ENCODE data around the gene ARFGAP3. TPM values are rescaled to one million over a fixed set of nuclear protein-coding genes. Genes with fewer than 3 reads are reported as not detected.

The ARFGAP3 gene
- total RNA-seq, 1 experiment from 2014 or later, result 15.0 TPM

- Mint-ChIP-seq H3K36me3 (ENCODE audit: insufficient read depth in 1 of 3, low read depth in 3 of 3) (peaks cover 7 to 48% (median 44%) of the 10 kb centered on the region in 3 experiments; a peak in 6 of 7 replicates), H3K4me3 (no peak overlapping the region), H3K9me3 (no peaks in the 10 kb centered on the region), H3K27me3 (ENCODE audit: low read depth) (no peaks in the 10 kb centered on the region), H3K27ac (peak overlapping the region in 1 of 3 experiments; percentile 64; a peak in 1 of 7 replicates), H3K4me1 (peaks cover 3 to 7% of the 10 kb centered on the region in 2 experiments; a peak in 2 of 4 replicates)
- Histone ChIP-seq H3K14ac (ENCODE audit: insufficient read depth, low read length) (no peak overlapping the region), H3K27ac (ENCODE audit: insufficient read length, low read depth, low read length) (no peak overlapping the region), H3T11ph (ENCODE audit: low read length) (no peak overlapping the region), H3K27me3 (ENCODE audit: insufficient read depth, low read length) (no peaks in the 10 kb centered on the region), H2AK5ac (ENCODE audit: insufficient read length, low read length) (no peak overlapping the region), H3K4me1 (ENCODE audit: insufficient read depth, low read length) (no peaks in the 10 kb centered on the region), H3K23me2 (ENCODE audit: insufficient read length, low read depth, low read length, poor library complexity, severe bottlenecking) (no peaks in the 10 kb centered on the region), H3K56ac (ENCODE audit: insufficient read length, low read depth, low read length) (no peak overlapping the region), H2BK120ac (ENCODE audit: low read depth, low read length, poor library complexity, severe bottlenecking) (no peak overlapping the region), H2BK12ac (ENCODE audit: insufficient read length, low read depth, low read length) (no peak overlapping the region), H3K18ac (ENCODE audit: insufficient read length, low read depth, low read length) (no peak overlapping the region), H4K91ac (ENCODE audit: insufficient read length, low read depth, low read length) (no peak overlapping the region), H4K5ac (ENCODE audit: insufficient read length, low read depth, low read length) (no peak overlapping the region), H3K79me1 (ENCODE audit: insufficient read depth, low read depth, low read length, poor library complexity, severe bottlenecking) (no peaks in the 10 kb centered on the region), H4K8ac (replicated peaks; ENCODE audit: insufficient read length, low read depth, low read length) (no peak overlapping the region), H3K9ac (ENCODE audit: extremely low read depth, insufficient read length, low read length) (no peak overlapping the region), H3K4ac (ENCODE audit: low read depth, low read length) (no peak overlapping the region), H3K4me2 (ENCODE audit: insufficient read depth, insufficient read length, low read length) (no peak overlapping the region), H3K23ac (ENCODE audit: insufficient read length, low read depth, low read length) (no peak overlapping the region), H4K20me1 (ENCODE audit: control insufficient read depth, insufficient read depth, insufficient read length) (no peaks in the 10 kb centered on the region), H2BK5ac (ENCODE audit: insufficient read length, low read length) (no peak overlapping the region), H2AFZ (ENCODE audit: low read length) (no peak overlapping the region), H3K9me3 (ENCODE audit: control insufficient read depth, low read depth, low read length) (no peaks in the 10 kb centered on the region), H3K79me2 (ENCODE audit: insufficient read depth, low read length) (no peaks in the 10 kb centered on the region), H2BK20ac (ENCODE audit: low read depth, low read length, poor library complexity, severe bottlenecking) (no peak overlapping the region), H2BK15ac (ENCODE audit: low read depth, low read length) (no peak overlapping the region)
- no peak for TF ChIP-seq CTCF (conservative IDR thresholded peaks at IDR 0.05)
- WGBS (ENCODE audit: extremely low coverage, insufficient read length, low lambda C conversion rate), result no CpG with 5 or more reads among the region's 31 CpGs
- DNase-seq, result no peak
Observed at GRCh38 chr22:42871146-42872050, 14.3 kb upstream of the ARFGAP3 start.

Data from H9 (cell line).